ENCODE measurements around the gene SUMF2.
"Not testable (repeated sequence)": the region's sequence is repeated elsewhere in the genome, so short reads cannot be mapped to it uniquely, and the experiment has no call there.

Gene SUMF2

DNA sequence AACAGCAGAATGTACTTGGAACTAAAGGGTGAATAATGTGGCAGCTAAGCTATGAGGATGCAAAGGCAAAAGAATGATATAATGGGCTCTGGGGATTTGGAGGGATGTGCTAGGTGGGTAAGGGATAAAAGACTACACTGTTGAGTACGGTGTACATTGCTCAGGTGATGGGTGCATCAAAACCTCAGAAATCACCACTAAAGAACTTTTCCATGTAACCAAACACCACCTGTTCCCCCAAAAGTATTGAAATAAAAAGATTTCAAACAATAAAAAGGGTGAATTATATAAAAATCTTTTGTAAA, 43.8 kb downstream of the SUMF2 start:
- DNase-seq, result no peak

DNA sequence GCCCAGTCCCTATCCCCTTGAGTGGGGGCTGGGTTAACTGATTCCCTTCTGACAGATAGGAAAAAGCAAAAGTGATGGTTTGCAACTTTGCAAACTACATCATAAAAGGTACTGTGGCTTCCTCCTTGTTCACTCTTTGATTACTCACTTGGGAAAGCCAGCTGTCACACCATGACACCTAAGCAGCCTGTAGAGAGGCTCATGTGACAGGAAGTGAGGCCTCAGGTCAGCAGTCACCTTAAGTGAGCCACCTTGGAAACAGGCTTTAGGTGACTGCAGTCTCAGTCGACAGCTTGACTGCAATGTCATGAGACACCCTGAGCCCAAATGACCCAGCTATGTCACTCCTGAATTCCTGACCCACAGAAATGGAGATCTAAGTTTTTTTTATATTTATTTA, 46.5 kb downstream of the SUMF2 start:
- no peak for DNase-seq

- DNase-seq, result not testable (repeated sequence)
Observed at GRCh38 chr7:56112244-56112643, 48.2 kb downstream of the SUMF2 start.

- no peak for DNase-seq
Observed at GRCh38 chr7:56115852-56116538, 51.9 kb downstream of the SUMF2 start, which contains the start of gene NUPR2. Gene NUPR2 (minus strand): TSS chr7:56116417. CDS start chr7:56116314, 103 bp downstream.

DNA sequence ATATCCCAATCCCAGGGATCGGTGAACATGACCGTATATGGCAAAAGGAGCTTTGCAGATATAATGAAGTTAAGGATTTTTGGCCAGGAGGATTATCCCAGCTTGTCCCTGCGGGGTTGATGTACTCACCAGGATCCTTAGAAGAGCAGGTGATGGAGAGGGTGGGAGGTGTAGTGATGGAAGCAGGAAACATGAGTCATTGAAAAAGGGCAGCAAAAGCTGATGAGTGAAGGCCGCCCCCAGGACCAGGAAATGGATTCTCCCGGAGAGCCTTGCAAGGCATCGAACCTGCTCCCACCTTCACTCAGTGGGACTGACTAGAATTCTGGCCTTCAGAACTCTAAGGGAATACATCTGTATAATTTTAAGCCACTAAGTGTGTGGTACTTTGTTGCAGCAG, 57.4 kb downstream of the SUMF2 start:
- DNase-seq, result no peak

GRCh38 chr7:56124981-56125380, 60.9 kb downstream of the SUMF2 start:
- no peak for DNase-seq

DNA sequence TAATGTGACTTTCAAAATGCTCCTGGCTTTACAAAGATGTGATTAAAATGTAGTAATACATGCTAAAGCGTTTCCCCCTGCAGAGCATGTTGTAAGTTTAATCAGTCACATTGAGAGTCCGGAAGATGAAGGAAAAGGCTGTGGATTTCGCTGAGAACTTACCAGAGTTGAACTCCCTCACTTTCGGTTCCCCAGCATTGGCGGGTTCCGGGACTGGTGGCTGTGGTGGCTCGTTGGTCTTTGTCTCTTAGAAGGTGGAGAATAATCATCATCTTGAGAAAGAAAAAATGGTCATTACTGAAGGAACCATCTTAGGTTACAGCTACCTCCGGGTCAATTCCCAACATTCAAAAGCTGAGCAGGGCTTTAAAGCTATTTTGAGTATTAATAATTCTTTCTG, 61.7 kb downstream of the SUMF2 start:
- no peak for DNase-seq

DNA sequence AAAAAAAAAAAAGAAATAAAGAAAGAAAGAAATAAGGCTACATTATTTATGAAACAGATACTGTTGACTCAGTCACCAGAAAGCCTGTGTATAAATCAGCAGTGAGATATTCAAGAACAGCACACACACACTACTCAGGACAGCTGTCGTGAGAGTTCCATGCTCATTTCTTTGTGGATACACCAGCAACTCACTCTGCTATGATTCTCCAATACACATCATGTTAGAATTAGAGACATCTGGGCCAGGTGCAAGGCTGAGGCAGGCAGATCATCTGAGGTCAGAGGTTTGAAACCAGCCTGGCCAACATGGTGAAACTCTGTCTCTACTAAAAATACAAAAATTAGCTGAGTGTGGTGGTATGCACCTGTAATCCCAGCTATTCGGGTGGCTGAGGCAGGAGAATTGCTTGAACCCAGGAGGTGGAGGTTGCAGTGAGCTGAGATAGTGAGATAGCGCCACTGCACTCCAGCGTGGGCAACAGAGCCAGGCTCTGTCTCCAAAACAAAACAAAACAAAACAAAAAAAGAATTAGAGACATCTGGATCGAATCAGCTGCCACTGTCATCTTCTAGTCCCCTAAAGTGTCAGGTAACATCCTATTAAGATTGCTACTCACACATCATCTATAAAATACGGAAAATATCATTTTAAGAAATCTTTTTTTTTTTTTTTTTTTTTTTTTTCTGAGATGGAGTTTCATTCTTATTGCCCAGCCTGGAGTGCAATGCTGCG, 63.3 kb downstream of the SUMF2 start:
- DNase-seq, result no peak

Measured in CD4-positive, alpha-beta T cell treated with Interleukin-15 for 1 hour (primary cell).